H1 (cell line): Measurements from ENCODE around the gene LCT. TPM values are rescaled to one million over a fixed set of nuclear protein-coding genes. Genes with fewer than 3 reads are reported as not detected.

Experiments used
- CTCF ChIA-PET: fragments of 300-600 bp; sonication (Branson Sonifier 250); formaldehyde crosslinking; loops from one replicate; lab custom pipeline; 2021; ENCODE audit not compliant: partially characterized antibody; lab: Charles Lee
- POLR2A ChIA-PET: fragments of 300-600 bp; sonication (Branson Sonifier 250); formaldehyde crosslinking; loops from one replicate; lab custom pipeline; 2021; ENCODE audit warnings: inconsistent platforms; ENCODE audit not compliant: partially characterized antibody; lab: Charles Lee
- DNase-seq, 2 experiments: peaks; one replicate each; pipeline versions ENCODE4 v3.0.0 to v3.0.0-alpha.2; 2010 to 2022; ENCODE audit warnings: low spot score in 2 of 2, low read depth in 1 of 2, mixed read lengths in 1 of 2
- FAIRE-seq: peaks from 2 replicates; lab custom pipeline; 2011; peaks lifted over from hg19 to GRCh38; lab: Jason Lieb, UNC
- H2AFZ ChIP-seq: 2 replicates; pipeline ENCODE4 v1.8.1; 2012; ENCODE audit warnings: low read length, inconsistent platforms
- H2AK5ac ChIP-seq: 2 replicates; pipeline ENCODE4 v1.6.1; 2013; ENCODE audit warnings: low read depth, low read length
- H2BK120ac ChIP-seq: replicated peaks from 2 replicates; pipeline ENCODE3; 2013; ENCODE audit warnings: low read depth, low read length, inconsistent platforms
- H2BK12ac ChIP-seq: 2 replicates; pipeline ENCODE4 v1.6.1; 2013; ENCODE audit warnings: low read depth, low read length
- H2BK15ac ChIP-seq: 2 replicates; pipeline ENCODE4 v1.6.1; 2013; ENCODE audit warnings: low read length
- H2BK20ac ChIP-seq: 2 replicates; pipeline ENCODE4 v1.6.1; 2013; ENCODE audit warnings: low read length
- H2BK5ac ChIP-seq: 2 replicates; pipeline ENCODE4 v1.6.1; 2013; ENCODE audit warnings: low read depth, low read length
- H3K14ac ChIP-seq: 2 replicates; pipeline ENCODE4 v1.6.1; 2013; ENCODE audit warnings: inconsistent platforms; ENCODE audit not compliant: insufficient read length
- H3K18ac ChIP-seq: 2 replicates; pipeline ENCODE4 v1.6.1; 2013; ENCODE audit warnings: low read length; ENCODE audit errors: extremely low read depth
- H3K23ac ChIP-seq: 2 replicates; pipeline ENCODE4 v1.6.1; 2013; ENCODE audit warnings: inconsistent platforms; ENCODE audit not compliant: insufficient read length
- H3K23me2 ChIP-seq: 2 replicates; pipeline ENCODE4 v1.6.1; 2013; ENCODE audit warnings: low read depth, low read length
- H3K27ac ChIP-seq: 2 replicates; pipeline ENCODE4 v1.6.1; 2011; ENCODE audit warnings: low read depth, low read length, inconsistent platforms
- H3K27me3 ChIP-seq, 4 experiments: replicated peaks in 1 of 4; 1 replicate in 1 of 4; 2 replicates in 3 of 4; pipeline versions ENCODE4 v1.6.1 to v1.8.1; 2011 to 2013; ENCODE audit warnings: low read length in 3 of 4, mild to moderate bottlenecking in 3 of 4, inconsistent platforms in 2 of 4, mixed read lengths in 2 of 4, moderate library complexity in 1 of 4; ENCODE audit not compliant: control insufficient read depth in 3 of 4, insufficient read depth in 3 of 4; ENCODE audit errors: extremely low read depth in 1 of 4
- H3K36me3 ChIP-seq, 4 experiments: 2 replicates each; pipeline versions ENCODE4 v1.6.1 to v1.8.1; 2011 to 2013; ENCODE audit warnings: mild to moderate bottlenecking in 4 of 4, low read length in 3 of 4, moderate library complexity in 2 of 4, control low read depth in 1 of 4, inconsistent platforms in 1 of 4; ENCODE audit not compliant: insufficient read depth in 4 of 4, control insufficient read depth in 2 of 4
- H3K4ac ChIP-seq: replicated peaks from 2 replicates; pipeline ENCODE3; 2013; ENCODE audit warnings: low read length, low read depth, mixed read lengths, inconsistent platforms; ENCODE audit not compliant: insufficient read length
- H3K4me1 ChIP-seq, 4 experiments: replicated peaks in 1 of 4; 1 replicate in 1 of 4; 2 replicates in 3 of 4; pipeline versions ENCODE4 v1.6.1 to v1.8.1; 2011 to 2013; ENCODE audit warnings: low read length in 3 of 4, inconsistent platforms in 2 of 4, mixed read lengths in 1 of 4; ENCODE audit not compliant: insufficient read depth in 4 of 4, control insufficient read depth in 3 of 4
- H3K4me2 ChIP-seq, 2 experiments: 2 replicates each; pipeline versions ENCODE4 v1.6.1 to v1.8.1; 2011 to 2013; ENCODE audit warnings: low read depth in 2 of 2, low read length in 2 of 2, control low read depth in 1 of 2, inconsistent platforms in 1 of 2, mild to moderate bottlenecking in 1 of 2; ENCODE audit not compliant: insufficient read depth in 1 of 2
- H3K4me3 ChIP-seq, 4 experiments: fragments of 200-600, 300-600 bp in 1 of 4; sonication (generic), shearing (Covaris generic), sonication (Bioruptor Twin) in 1 of 4; 2 replicates each; pipeline versions ENCODE4 v1.5.1 to v1.8.1; 2011 to 2016; ENCODE audit warnings: low read length in 4 of 4, low read depth in 3 of 4, control low read depth in 2 of 4, inconsistent platforms in 2 of 4, mild to moderate bottlenecking in 2 of 4, mixed read lengths in 1 of 4, moderate library complexity in 1 of 4; ENCODE audit not compliant: insufficient read depth in 2 of 4; ENCODE audit errors: extremely low read depth in 1 of 4
- H3K56ac ChIP-seq: replicated peaks from 2 replicates; pipeline ENCODE3; 2013; ENCODE audit warnings: low read depth, mild to moderate bottlenecking, mixed read lengths, low read length, inconsistent platforms; ENCODE audit not compliant: insufficient read length
- H3K79me1 ChIP-seq: 2 replicates; pipeline ENCODE4 v1.6.1; 2013; ENCODE audit warnings: low read depth, low read length, control low read depth
- H3K79me2 ChIP-seq, 2 experiments: 2 replicates each; pipeline versions ENCODE4 v1.6.1 to v1.8.1; 2012 to 2013; ENCODE audit warnings: low read length in 2 of 2, mild to moderate bottlenecking in 2 of 2, inconsistent platforms in 1 of 2; ENCODE audit not compliant: insufficient read depth in 2 of 2, control insufficient read depth in 1 of 2
- H3K9ac ChIP-seq, 4 experiments: replicated peaks in 1 of 4; 1 replicate in 1 of 4; 2 replicates in 3 of 4; pipeline versions ENCODE4 v1.6.1 to v1.8.1; 2011 to 2013; ENCODE audit warnings: low read depth in 3 of 4, low read length in 3 of 4, control low read depth in 2 of 4, mild to moderate bottlenecking in 2 of 4, moderate library complexity in 2 of 4, inconsistent platforms in 1 of 4; ENCODE audit errors: extremely low read depth in 1 of 4
- H3K9me3 ChIP-seq, 2 experiments: 2 replicates each; pipeline versions ENCODE4 v1.6.1 to v1.8.1; 2012 to 2013; ENCODE audit warnings: mild to moderate bottlenecking in 2 of 2, moderate library complexity in 2 of 2, control low read depth in 1 of 2, inconsistent platforms in 1 of 2, low read depth in 1 of 2, low read length in 1 of 2, mixed read lengths in 1 of 2; ENCODE audit not compliant: insufficient read depth in 2 of 2
- H4K20me1 ChIP-seq, 2 experiments: replicated peaks in 1 of 2; 2 replicates each; pipeline versions ENCODE3 to v1.8.1; 2011 to 2013; ENCODE audit warnings: inconsistent platforms in 2 of 2, low read length in 2 of 2, mild to moderate bottlenecking in 1 of 2; ENCODE audit not compliant: insufficient read depth in 2 of 2, control insufficient read depth in 1 of 2
- H4K5ac ChIP-seq: 2 replicates; pipeline ENCODE4 v1.6.1; 2013; ENCODE audit warnings: low read length, low read depth, mixed read lengths, inconsistent platforms; ENCODE audit not compliant: insufficient read length
- H4K8ac ChIP-seq: 2 replicates; pipeline ENCODE4 v1.8.0; 2013; ENCODE audit warnings: mild to moderate bottlenecking, moderate library complexity, low read length, inconsistent platforms; ENCODE audit not compliant: insufficient read depth; ENCODE audit errors: extremely low read depth
- H4K91ac ChIP-seq: replicated peaks from 2 replicates; pipeline ENCODE3; 2013; ENCODE audit warnings: low read length, mixed read lengths, inconsistent platforms; ENCODE audit not compliant: insufficient read length
- ATF2 ChIP-seq: IDR thresholded peaks from 2 replicates; pipeline ENCODE4 v1.6.1; 2012; ENCODE audit warnings: low read length, inconsistent platforms
- BRCA1 ChIP-seq: IDR thresholded peaks from 2 replicates; pipeline ENCODE4 v1.6.1; 2012; ENCODE audit warnings: low read depth, low read length, improper control_type of control experiment
- CREB1 ChIP-seq: IDR thresholded peaks from 2 replicates; pipeline ENCODE4 v1.6.1; 2012; ENCODE audit warnings: inconsistent platforms
- GTF2F1 ChIP-seq: IDR thresholded peaks from 2 replicates; pipeline ENCODE4 v1.6.1; 2012; ENCODE audit warnings: low read depth, low read length, improper control_type of control experiment, borderline replicate concordance
- HDAC2 ChIP-seq, 2 experiments: fragments of 300-600 bp in 1 of 2; sonication (generic) in 1 of 2; IDR thresholded peaks; 2 replicates each; pipeline ENCODE4 v1.6.1; 2011 to 2012; ENCODE audit warnings: low read depth in 2 of 2, low read length in 2 of 2, mild to moderate bottlenecking in 2 of 2, moderate library complexity in 2 of 2, borderline replicate concordance in 1 of 2, inconsistent platforms in 1 of 2
- JUND ChIP-seq: IDR thresholded peaks from 2 replicates; pipeline ENCODE4 v1.6.1; 2011; ENCODE audit warnings: mild to moderate bottlenecking, improper control_type of control experiment, low read length
- KDM4A ChIP-seq: IDR thresholded peaks from one replicate; pipeline ENCODE4 v1.7.1; 2012; ENCODE audit warnings: low read depth, mild to moderate bottlenecking, moderate library complexity, low read length, inconsistent platforms; ENCODE audit not compliant: severe bottlenecking
- MAX ChIP-seq: IDR thresholded peaks from 2 replicates; pipeline ENCODE4 v1.6.1; 2012; ENCODE audit warnings: inconsistent platforms
- POU5F1 ChIP-seq: IDR thresholded peaks from 2 replicates; pipeline ENCODE4 v1.6.1; 2011; ENCODE audit warnings: low read depth, mild to moderate bottlenecking, low read length, moderate library complexity
- RXRA ChIP-seq: IDR thresholded peaks from 2 replicates; pipeline ENCODE4 v1.6.1; 2011; ENCODE audit warnings: low read depth, mild to moderate bottlenecking, low read length, moderate library complexity; ENCODE audit not compliant: insufficient read depth
- SRF ChIP-seq: IDR thresholded peaks from 2 replicates; pipeline ENCODE4 v1.6.1; 2011; ENCODE audit warnings: mild to moderate bottlenecking, low read depth, low read length, moderate library complexity
- ZNF274 ChIP-seq: IDR thresholded peaks from 2 replicates; pipeline ENCODE4 v1.7.0; 2012; ENCODE audit warnings: low read length, borderline replicate concordance; ENCODE audit errors: extremely low read depth
- WGBS, 2 experiments: shearing (Covaris generic) in 1 of 2; methylation state at CpG; one replicate each; pipeline versions ENCODE4 v1.1.6 to v1.1.7; 2013 to 2015; ENCODE audit warnings: low lambda C conversion rate in 2 of 2, mixed read lengths in 2 of 2, inconsistent platforms in 1 of 2, low coverage in 1 of 2, missing lambda C conversion rate in 1 of 2; ENCODE audit not compliant: insufficient replicate concordance in 2 of 2, insufficient coverage in 1 of 2, insufficient read length in 1 of 2; ENCODE audit errors: extremely low coverage in 1 of 2, missing lambda C conversion rate in 1 of 2; 5-methylcytosine and 5-hydroxymethylcytosine counted together
- polyA plus RNA-seq, 7 experiments: library from polyadenylated mRNA; depleted of rRNA in 3 of 7; stranded (reverse) in 5 of 7; unstranded in 2 of 7; fragments of >200 nt in 5 of 7; fragments of 200-250 nt in 2 of 7; gene quantifications; 1 replicate in 5 of 7; 2 replicates in 1 of 7; 4 replicates in 1 of 7; pipeline versions ENCODE4 v1.2.1 to v1.2.3, GENCODE V29; 2011 to 2013; ENCODE audit warnings: missing spikeins in 2 of 7, mixed read lengths in 2 of 7
- total RNA-seq: library from RNA; stranded (reverse); fragmentation: NEBNext Ultra II Directional; extraction: Animal tissue kit (Norgen Biotek cat#: 25700); gene quantifications from 2 replicates; pipeline ENCODE4 v1.2.1, GENCODE V29; 2021

Gene LCT
- total and polyA plus RNA-seq, 2 of the 8 experiments (the other 6 are each of a cell fraction or from before 2014, with no cell fraction given): 0.06 TPM; not detected in 1

GRCh38 chr2:135773319-135773718, 63.7 kb downstream of the LCT start:
- H2AK5ac ChIP-seq: no peak overlapping the region
- ChIA-PET CTCF (interaction anchor here (5.0 kb wide), 1 partner anchor 24 kb away, joined by 40 read pairs; no protein-coding TSS in a partner anchor), POLR2A (interaction anchor here (0.8 to 1.5 kb wide), 2 partner anchors 8 to 53 kb away, joined by 4 read pairs; no protein-coding TSS in a partner anchor)
- H3K4ac ChIP-seq: no peak overlapping the region
- H3K23me2 ChIP-seq: no peaks in the 10 kb centered on the region
- H3K23ac ChIP-seq: no peak overlapping the region
- H3K27me3 ChIP-seq: no peaks in the 10 kb centered on the region
- H3K4me2 ChIP-seq: no peak overlapping the region
- 98% methylated on average over 2 of the region's 2 CpGs; no CpG with 5 or more reads in 1 of the 2 experiments for WGBS, 2 experiments
- H3K9ac ChIP-seq: no peak overlapping the region
- no peaks in the 10 kb centered on the region for H3K9me3 ChIP-seq
- H3K79me2 ChIP-seq: no peaks in the 10 kb centered on the region
- H2AFZ ChIP-seq: no peak overlapping the region
- H4K20me1 ChIP-seq: peaks cover 0 to 2% of the 10 kb centered on the region in 2 experiments
- H3K4me1 ChIP-seq: no peaks in the 10 kb centered on the region
- no peak overlapping the region for H3K27ac ChIP-seq
- no peak overlapping the region for H3K14ac ChIP-seq
- no peak overlapping the region for H4K8ac ChIP-seq
- H3K79me1 ChIP-seq: no peaks in the 10 kb centered on the region; the same call in 1 of the 2 replicates
- H4K91ac ChIP-seq: no peak overlapping the region
- no peak overlapping the region for H2BK15ac ChIP-seq
- H2BK12ac ChIP-seq: no peak overlapping the region
- H3K56ac ChIP-seq: no peak overlapping the region
- DNase-seq (no peak), FAIRE-seq (no peak)
- no peak overlapping the region for H4K5ac ChIP-seq
- H3K18ac ChIP-seq: no peak overlapping the region
- H3K36me3 ChIP-seq: peaks cover 5 to 83% (median 46%) of the 10 kb centered on the region in 4 experiments
- H3K4me3 ChIP-seq: no peak overlapping the region
- H2BK20ac ChIP-seq: no peak overlapping the region
- H2BK5ac ChIP-seq: no peak overlapping the region
- H2BK120ac ChIP-seq: no peak overlapping the region
- TF ChIP-seq BRCA1: no peak
- no peak for TF ChIP-seq POU5F1
- no peak for TF ChIP-seq ZNF274
- TF ChIP-seq SRF: no peak
- no peak for TF ChIP-seq ATF2
- TF ChIP-seq RXRA: no peak
- no peak for TF ChIP-seq JUND
- TF ChIP-seq HDAC2 (IDR thresholded peaks at IDR 0.05; ENCODE audit: borderline replicate concordance in 1 of 2, low read depth in 2 of 2, low read length in 2 of 2): no peak
- no peak for TF ChIP-seq CREB1
- TF ChIP-seq GTF2F1: no peak
- TF ChIP-seq MAX: no peak
- TF ChIP-seq KDM4A: no peak
